Ovary (tissue), 1 donor: Measurements from ENCODE around the gene OR11A1.

ENCODE experiments used
- EP300 ChIP-seq: sonication (generic); formaldehyde crosslinking; IDR thresholded peaks from one replicate; pipeline ENCODE4 v1.6.1; 2017; ENCODE audit warnings: antibody characterized with exemption
- POLR2A ChIP-seq: fragments of 450-650 bp; IDR thresholded peaks from one replicate; pipeline ENCODE4 v1.6.1; 2017; ENCODE audit warnings: antibody characterized with exemption, mild to moderate bottlenecking, moderate library complexity

DNA sequence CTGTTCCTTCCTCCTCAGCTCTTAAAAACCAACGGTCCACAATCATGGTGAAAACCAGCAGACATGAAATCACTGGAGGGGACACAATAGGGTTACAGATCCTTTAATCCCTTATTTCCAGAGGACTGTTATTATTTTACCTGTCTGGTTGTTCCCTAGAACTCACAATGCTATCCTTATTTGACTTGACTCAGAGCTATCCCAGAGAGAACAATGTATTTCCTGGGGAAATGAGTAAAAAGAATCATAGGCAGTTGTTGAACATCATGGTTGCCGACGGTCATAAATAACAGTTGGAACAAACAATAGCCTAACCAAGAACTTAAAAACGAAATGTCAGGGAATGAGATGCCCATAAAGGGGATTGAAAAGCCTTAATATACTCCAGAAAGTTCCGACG, 9.4 kb upstream of the OR11A1 start:
- TF ChIP-seq POLR2A (no peak), EP300 (no peak)
